Spleen (tissue), 11 donors: Measurements from ENCODE around the gene AADACL3. TPM values are rescaled to one million over a fixed set of nuclear protein-coding genes. Genes with fewer than 3 reads are reported as not detected.

Experiments
- DNase-seq: peaks from one replicate; pipeline ENCODE4 v3.0.0-alpha.2; 2020
- H3K27ac ChIP-seq, 8 donors: fragments of 200-600 bp; sonication (generic) in 7 of 8; 1 replicate in 4 of 8; 2 replicates in 4 of 8; pipeline versions ENCODE4 v1.5.0 to v1.8.0; 2016 to 2021; ENCODE audit warnings: inconsistent platforms in 4 of 8, mild to moderate bottlenecking in 4 of 8, moderate library complexity in 1 of 8
- H3K27me3 ChIP-seq, 7 donors: fragments of 200-600 bp; sonication (generic) in 6 of 7; replicated peaks in 1 of 7; 1 replicate in 4 of 7; 2 replicates in 3 of 7; pipeline versions ENCODE4 v1.5.0 to v1.8.0; 2016 to 2021; ENCODE audit warnings: inconsistent platforms in 3 of 7, mild to moderate bottlenecking in 1 of 7
- H3K36me3 ChIP-seq, 6 donors: fragments of 200-600 bp; sonication (generic) in 5 of 6; 1 replicate in 4 of 6; 2 replicates in 2 of 6; pipeline versions ENCODE4 v1.5.0 to v1.8.0; 2016 to 2021; ENCODE audit warnings: inconsistent platforms in 2 of 6
- H3K4me1 ChIP-seq, 6 donors: fragments of 200-600 bp; sonication (generic) in 5 of 6; 1 replicate in 3 of 6; 2 replicates in 3 of 6; pipeline versions ENCODE4 v1.5.0 to v1.8.0; 2016 to 2021; ENCODE audit warnings: inconsistent platforms in 3 of 6
- H3K4me3 ChIP-seq, 8 donors: fragments of 200-600 bp; sonication (generic) in 7 of 8; 1 replicate in 4 of 8; 2 replicates in 4 of 8; pipeline versions ENCODE4 v1.5.0 to v1.8.0; 2016 to 2021; ENCODE audit warnings: inconsistent platforms in 4 of 8, mild to moderate bottlenecking in 4 of 8, moderate library complexity in 2 of 8
- H3K9me3 ChIP-seq, 8 donors: fragments of 200-600 bp; sonication (generic) in 7 of 8; 1 replicate in 4 of 8; 2 replicates in 4 of 8; pipeline versions ENCODE4 v1.5.0 to v1.8.0; 2016 to 2021; ENCODE audit warnings: inconsistent platforms in 4 of 8
- POLR2A ChIP-seq, 3 donors: fragments of 450-650 bp; IDR thresholded peaks; one replicate each; pipeline ENCODE4 v1.5.1; 2017; ENCODE audit warnings: antibody characterized with exemption in 3 of 3, mild to moderate bottlenecking in 1 of 3
- POLR2AphosphoS5 ChIP-seq, 3 donors: sonication (generic); formaldehyde crosslinking; IDR thresholded peaks; one replicate each; pipeline ENCODE4 v1.5.1; 2017; ENCODE audit warnings: antibody characterized with exemption in 3 of 3
- WGBS, 5 donors: extraction: QIAGEN DNeasy Blood & Tissue Kit in 3 of 5; methylation state at CpG; one replicate each; pipeline versions ENCODE4 v1.1.5 to v1.1.7; 2013 to 2018; 5-methylcytosine and 5-hydroxymethylcytosine counted together
- intact Hi-C: fragments of 100-400 bp; cut with DNase I; formaldehyde crosslinking; loops from one replicate; pipeline ENCODE4 v1.15.0; 2023; ENCODE audit warnings: low total_unique reads
- polyA plus RNA-seq, 3 donors: library from polyadenylated mRNA; stranded (reverse); fragments of 200-250 nt; gene quantifications; one replicate each; pipeline ENCODE4 v1.2.1, GENCODE V29; 2013
- small RNA-seq, 4 donors: library from RNA; depleted of rRNA; stranded (forward); fragments of <200 nt; gene quantifications; one replicate each; pipeline ENCODE3, GENCODE V24; 2016
- total RNA-seq, 7 donors: library from RNA; depleted of rRNA in 3 of 7; stranded (reverse); fragments of >200 nt in 3 of 7; fragmentation: NEBNext Ultra II Directional in 4 of 7; extraction: Animal tissue kit (Norgen Biotek cat#: 25700) in 4 of 7; gene quantifications; one replicate each; pipeline versions ENCODE4 v1.1.0 to v1.2.1, GENCODE V29; 2016 to 2021
- TF ChIP-seq, protein P1 (sequence below), 11 experiments: fragments of 200-600 bp in 7 of 11; fragments of 450-650 bp in 4 of 11; sonication (generic) in 4 of 11; IDR thresholded peaks in 8 of 11; conservative IDR thresholded peaks in 3 of 11; 1 replicate in 7 of 11; 2 replicates in 4 of 11; pipeline versions ENCODE4 v1.4.0 to v1.8.0; 2016 to 2021; ENCODE audit warnings: antibody characterized with exemption in 11 of 11, inconsistent platforms in 4 of 11, mild to moderate bottlenecking in 1 of 11
- donor health status: healthy with polysubstance abuse.
- donor health status: DM: no; HTN: no; CAD: no; lungs with moderate emphysema.
- donor health status: DM: no; HTN: no; CAD: no.
- donor health status: Bipolar disorder and iron deficiency.
- donor health status: healthy.
- donor health status: DM: no; HTN: no; CAD: no.
- donor health status: DM: yes; HTN: yes; CAD: no.

The AADACL3 gene
- total and polyA plus RNA-seq, 10 donors: not detected

DNA sequence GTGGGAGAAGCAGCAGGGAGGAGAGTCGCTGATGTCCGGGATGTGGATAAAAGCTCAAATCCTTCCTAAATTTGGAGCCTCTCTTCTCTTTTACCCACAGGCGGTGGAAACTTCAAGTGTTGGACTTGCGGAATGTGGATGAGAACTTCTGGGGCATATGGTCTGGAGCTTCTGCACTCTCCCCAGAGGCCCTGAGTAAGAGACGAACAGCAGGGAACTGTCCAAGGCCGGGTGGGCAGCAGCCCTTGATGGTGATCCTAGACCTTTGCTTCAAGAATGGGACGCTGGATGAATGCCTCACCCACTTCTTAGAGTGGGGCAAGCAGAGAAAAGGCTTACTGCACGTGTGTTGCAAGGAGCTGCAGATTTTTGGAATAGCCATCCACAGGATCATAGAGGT, 59.5 kb downstream of the AADACL3 start:
- Histone ChIP-seq H3K4me3 (no peak overlapping the region), H3K4me1 (no peaks in the 10 kb centered on the region), H3K36me3 (no peaks in the 10 kb centered on the region), H3K27me3 (peaks cover 0 to 35% (median 2%) of the 10 kb centered on the region in 7 donors), H3K27ac (no peak overlapping the region), H3K9me3 (no peaks in the 10 kb centered on the region)
- WGBS, 5 donors: 68 to 85% (median 76%) methylated on average over 8 of the region's 8 CpGs
- no peak for DNase-seq
- intact Hi-C loops: no loop called here
- TF ChIP-seq POLR2A (IDR thresholded peaks at IDR 0.05): no peak
- TF ChIP-seq POLR2AphosphoS5 (IDR thresholded peaks at IDR 0.05): no peak
- TF ChIP-seq, protein P1, sequence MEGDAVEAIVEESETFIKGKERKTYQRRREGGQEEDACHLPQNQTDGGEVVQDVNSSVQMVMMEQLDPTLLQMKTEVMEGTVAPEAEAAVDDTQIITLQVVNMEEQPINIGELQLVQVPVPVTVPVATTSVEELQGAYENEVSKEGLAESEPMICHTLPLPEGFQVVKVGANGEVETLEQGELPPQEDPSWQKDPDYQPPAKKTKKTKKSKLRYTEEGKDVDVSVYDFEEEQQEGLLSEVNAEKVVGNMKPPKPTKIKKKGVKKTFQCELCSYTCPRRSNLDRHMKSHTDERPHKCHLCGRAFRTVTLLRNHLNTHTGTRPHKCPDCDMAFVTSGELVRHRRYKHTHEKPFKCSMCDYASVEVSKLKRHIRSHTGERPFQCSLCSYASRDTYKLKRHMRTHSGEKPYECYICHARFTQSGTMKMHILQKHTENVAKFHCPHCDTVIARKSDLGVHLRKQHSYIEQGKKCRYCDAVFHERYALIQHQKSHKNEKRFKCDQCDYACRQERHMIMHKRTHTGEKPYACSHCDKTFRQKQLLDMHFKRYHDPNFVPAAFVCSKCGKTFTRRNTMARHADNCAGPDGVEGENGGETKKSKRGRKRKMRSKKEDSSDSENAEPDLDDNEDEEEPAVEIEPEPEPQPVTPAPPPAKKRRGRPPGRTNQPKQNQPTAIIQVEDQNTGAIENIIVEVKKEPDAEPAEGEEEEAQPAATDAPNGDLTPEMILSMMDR (IDR thresholded peaks at IDR 0.05 in 8 of 11, conservative IDR thresholded peaks at IDR 0.05 in 3 of 11): no peak

DNA sequence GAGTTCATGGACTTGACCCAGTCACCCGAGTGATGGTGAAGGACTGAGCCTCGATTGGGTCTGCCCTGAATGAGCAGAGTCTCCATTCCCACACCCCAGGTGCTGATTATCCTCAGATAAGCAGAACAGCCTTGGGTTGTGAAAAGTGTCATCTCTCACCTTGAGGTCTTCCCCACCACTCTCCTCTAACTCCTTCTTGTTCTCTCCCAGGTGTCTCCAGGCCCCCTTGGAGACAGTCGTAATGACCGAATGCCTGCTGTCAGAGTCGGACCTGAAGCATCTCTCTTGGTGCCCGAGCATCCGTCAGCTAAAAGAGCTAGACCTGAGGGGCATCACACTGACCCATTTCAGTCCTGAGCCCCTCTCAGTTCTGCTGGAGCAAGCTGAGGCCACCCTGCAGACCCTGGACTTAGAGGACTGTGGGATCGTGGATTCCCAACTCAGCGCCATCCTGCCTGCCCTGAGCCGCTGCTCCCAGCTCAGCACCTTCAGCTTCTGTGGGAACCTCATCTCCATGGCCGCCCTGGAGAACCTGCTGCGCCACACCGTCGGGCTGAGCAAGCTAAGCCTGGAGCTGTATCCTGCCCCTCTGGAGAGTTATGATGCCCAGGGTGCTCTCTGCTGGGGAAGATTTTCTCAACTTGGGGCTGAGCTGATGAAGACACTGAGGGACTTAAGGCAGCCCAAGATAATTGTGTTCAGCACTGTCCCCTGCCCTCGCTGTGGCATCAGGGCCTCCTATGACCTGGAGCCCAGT, 61.1 kb downstream of the AADACL3 start:
- H3K4me3 ChIP-seq: no peak overlapping the region
- DNase-seq: no peak
- no peaks in the 10 kb centered on the region for H3K4me1 ChIP-seq
- no peaks in the 10 kb centered on the region for H3K9me3 ChIP-seq
- H3K27ac ChIP-seq: no peak overlapping the region
- intact Hi-C loops: no loop called here
- 86 to 92% (median 89%) methylated on average over 8 to 15 of the region's 15 CpGs for whole genome bisulfite sequencing, 5 donors
- H3K36me3 ChIP-seq: no peaks in the 10 kb centered on the region
- H3K27me3 ChIP-seq: peaks cover 0 to 20% (median 0%) of the 10 kb centered on the region in 7 donors
- TF ChIP-seq POLR2A (IDR thresholded peaks at IDR 0.05) (no peak), POLR2AphosphoS5 (IDR thresholded peaks at IDR 0.05) (no peak)
- TF ChIP-seq, protein P1 (IDR thresholded peaks at IDR 0.05 in 8 of 11, conservative IDR thresholded peaks at IDR 0.05 in 3 of 11): no peak

Small RNA genes lying within 50 kb of the gene (small RNA-seq; reads per million reads assigned to genes)
- 0 reads per million in 4 donors for gene AC244670.1

Other genes with a start within 250 kb of the AADACL3 start
- gene DHRS3, start 97.9 kb upstream of the AADACL3 start, total RNA-seq: 10 to 100 TPM; 21.0 to 41.0 (median 35.1) TPM
- gene DHRS3, start 97.9 kb upstream of the AADACL3 start, polyA plus RNA-seq: 10 to 100 TPM in 2 of 3 donors, 1 to 10 TPM in 1; 8.9 to 19.5 (median 13.6) TPM
- gene AADACL4, start 72.0 kb upstream of the AADACL3 start, total RNA-seq: under 1 TPM in 2 of 7 donors, not detected in 5; 0.23 to 0.32 TPM
- gene AADACL4, start 72.0 kb upstream of the AADACL3 start, polyA plus RNA-seq: under 1 TPM in 2 of 3 donors, not detected in 1; 0.04 to 0.29 TPM
- not detected for gene CFAP107, start 30.1 kb downstream of the AADACL3 start, total RNA-seq
- not detected for gene CFAP107, start 30.1 kb downstream of the AADACL3 start, polyA plus RNA-seq
- gene PRAMEF12, start 57.6 kb downstream of the AADACL3 start, total RNA-seq: not detected
- not detected for gene PRAMEF12, start 57.6 kb downstream of the AADACL3 start, polyA plus RNA-seq
- gene PRAMEF1, start 75.3 kb downstream of the AADACL3 start, total RNA-seq: not detected
- gene PRAMEF1, start 75.3 kb downstream of the AADACL3 start, polyA plus RNA-seq: not detected
- gene PRAMEF11, start 115.3 kb downstream of the AADACL3 start, total RNA-seq: not detected
- gene PRAMEF11, start 115.3 kb downstream of the AADACL3 start, polyA plus RNA-seq: not detected
- gene HNRNPCL1, start 132.6 kb downstream of the AADACL3 start, total RNA-seq: not detected
- gene HNRNPCL1, start 132.6 kb downstream of the AADACL3 start, polyA plus RNA-seq: not detected
- not detected for gene PRAMEF2, start 141.0 kb downstream of the AADACL3 start, total RNA-seq
- not detected for gene PRAMEF2, start 141.0 kb downstream of the AADACL3 start, polyA plus RNA-seq
- gene PRAMEF4, start 170.1 kb downstream of the AADACL3 start, total RNA-seq: not detected
- gene PRAMEF4, start 170.1 kb downstream of the AADACL3 start, polyA plus RNA-seq: not detected
- not detected for gene PRAMEF10, start 182.2 kb downstream of the AADACL3 start, total RNA-seq
- not detected for gene PRAMEF10, start 182.2 kb downstream of the AADACL3 start, polyA plus RNA-seq
- not detected for gene PRAMEF7, start 200.5 kb downstream of the AADACL3 start, total RNA-seq
- gene PRAMEF7, start 200.5 kb downstream of the AADACL3 start, polyA plus RNA-seq: not detected
- not detected for gene PRAMEF6, start 231.5 kb downstream of the AADACL3 start, total RNA-seq
- not detected for gene PRAMEF6, start 231.5 kb downstream of the AADACL3 start, polyA plus RNA-seq